OCI-LY1 (cell line): Measurements from ENCODE around the gene MBD3L2B.
"Not testable (repeated sequence)": the region's sequence is repeated elsewhere in the genome, so short reads cannot be mapped to it uniquely, and the experiment has no call there.

Experiments
- EZH2 ChIP-seq: fragments of 200-600 bp; sonication (generic), shearing (Covaris generic); IDR thresholded peaks from 2 replicates; pipeline ENCODE4 v1.8.0; 2017; ENCODE audit warnings: borderline replicate concordance, mixed run types, mild to moderate bottlenecking, antibody characterized with exemption, low read length, moderate library complexity, mixed read lengths
- TF ChIP-seq, protein P1 (sequence below): fragments of 200-600 bp; sonication (generic), shearing (Covaris generic); IDR thresholded peaks from 2 replicates; pipeline ENCODE4 v1.5.1; 2017; ENCODE audit warnings: mild to moderate bottlenecking, antibody characterized with exemption, low read length, moderate library complexity, mixed read lengths

DNA sequence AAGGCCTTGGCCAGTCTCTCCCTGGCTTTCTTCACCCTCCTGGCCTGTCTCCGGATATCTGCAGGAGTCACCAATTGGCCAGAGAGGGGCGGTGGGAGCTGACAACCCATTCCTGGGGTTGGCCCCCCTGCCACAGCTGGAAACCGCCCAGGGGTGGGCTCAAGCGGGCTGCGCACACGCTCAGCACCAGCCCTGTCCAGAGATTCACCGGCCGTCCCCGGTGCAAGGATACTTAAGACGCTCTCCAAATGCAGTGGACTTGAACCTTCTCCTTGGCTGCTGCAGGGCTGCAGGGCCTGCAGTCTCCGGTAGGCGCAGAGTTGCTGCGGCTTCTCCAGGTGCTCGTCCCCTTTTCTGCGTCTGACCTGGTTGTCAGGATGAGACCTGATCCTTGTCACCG is 35.1 kb upstream of the MBD3L2B start:
- TF ChIP-seq, protein P1, sequence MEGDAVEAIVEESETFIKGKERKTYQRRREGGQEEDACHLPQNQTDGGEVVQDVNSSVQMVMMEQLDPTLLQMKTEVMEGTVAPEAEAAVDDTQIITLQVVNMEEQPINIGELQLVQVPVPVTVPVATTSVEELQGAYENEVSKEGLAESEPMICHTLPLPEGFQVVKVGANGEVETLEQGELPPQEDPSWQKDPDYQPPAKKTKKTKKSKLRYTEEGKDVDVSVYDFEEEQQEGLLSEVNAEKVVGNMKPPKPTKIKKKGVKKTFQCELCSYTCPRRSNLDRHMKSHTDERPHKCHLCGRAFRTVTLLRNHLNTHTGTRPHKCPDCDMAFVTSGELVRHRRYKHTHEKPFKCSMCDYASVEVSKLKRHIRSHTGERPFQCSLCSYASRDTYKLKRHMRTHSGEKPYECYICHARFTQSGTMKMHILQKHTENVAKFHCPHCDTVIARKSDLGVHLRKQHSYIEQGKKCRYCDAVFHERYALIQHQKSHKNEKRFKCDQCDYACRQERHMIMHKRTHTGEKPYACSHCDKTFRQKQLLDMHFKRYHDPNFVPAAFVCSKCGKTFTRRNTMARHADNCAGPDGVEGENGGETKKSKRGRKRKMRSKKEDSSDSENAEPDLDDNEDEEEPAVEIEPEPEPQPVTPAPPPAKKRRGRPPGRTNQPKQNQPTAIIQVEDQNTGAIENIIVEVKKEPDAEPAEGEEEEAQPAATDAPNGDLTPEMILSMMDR: not testable (repeated sequence)
- TF ChIP-seq EZH2: not testable (repeated sequence)
